Testis (tissue), 3 donors: ENCODE measurements around the gene PIEZO1. TPM values are rescaled to one million over a fixed set of nuclear protein-coding genes. Genes with fewer than 3 reads are reported as not detected.

Source experiments
- DNase-seq: peaks from one replicate; pipeline ENCODE4 v3.0.0-alpha.2; 2019
- H3K27ac ChIP-seq, 2 donors: fragments of 200-600 bp; sonication (generic); one replicate each; pipeline ENCODE4 v1.5.1; 2019
- H3K27me3 ChIP-seq: fragments of 200-600 bp; sonication (generic); one replicate; pipeline ENCODE4 v1.5.1; 2019
- H3K36me3 ChIP-seq: fragments of 200-600 bp; sonication (generic); one replicate; pipeline ENCODE4 v1.5.1; 2017; ENCODE audit warnings: low read depth; ENCODE audit errors: missing control alignments
- H3K4me1 ChIP-seq: fragments of 200-600 bp; sonication (generic); one replicate; pipeline ENCODE4 v1.5.1; 2019
- H3K4me3 ChIP-seq, 2 donors: fragments of 200-600 bp; sonication (generic); one replicate each; pipeline ENCODE4 v1.5.1; 2017 to 2019
- H3K9me3 ChIP-seq: fragments of 200-600 bp; sonication (generic); one replicate; pipeline ENCODE4 v1.5.1; 2017
- POLR2A ChIP-seq: fragments of 450-650 bp; IDR thresholded peaks from one replicate; pipeline ENCODE4 v1.6.1; 2017; ENCODE audit warnings: antibody characterized with exemption, mild to moderate bottlenecking, moderate library complexity
- WGBS, 2 donors: methylation state at CpG; one replicate each; pipeline ENCODE4 v1.1.5; 2018; 5-methylcytosine and 5-hydroxymethylcytosine counted together
- intact Hi-C: fragments of 100-400 bp; cut with DNase I; formaldehyde crosslinking; loops from one replicate; pipeline ENCODE4 v1.15.1; 2023; ENCODE audit warnings: low total_unique reads
- polyA plus RNA-seq: library from polyadenylated mRNA; stranded (reverse); fragments of 350-450 nt; fragmentation: Illumina TruSeq; extraction: RNeasy Lipid Tissue Mini Kit (QIAGEN cat#74804); gene quantifications from one replicate; pipeline ENCODE4 v1.2.3, GENCODE V29; 2014; ENCODE audit warnings: low read depth, low replicate concordance; ENCODE audit not compliant: insufficient read depth
- total RNA-seq, 2 donors: library from RNA; depleted of rRNA; stranded (reverse); fragments of >200 nt; gene quantifications; one replicate each; pipeline ENCODE4 v1.2.3, GENCODE V29; 2016
- TF ChIP-seq, protein P1 (sequence below), 3 experiments: fragments of 450-650 bp in 2 of 3; fragments of 200-600 bp in 1 of 3; sonication (generic) in 1 of 3; IDR thresholded peaks; one replicate each; pipeline ENCODE4 v1.5.1; 2016 to 2019; ENCODE audit warnings: antibody characterized with exemption in 3 of 3, mild to moderate bottlenecking in 2 of 3, moderate library complexity in 1 of 3

PIEZO1 gene
- total and polyA plus RNA-seq, 3 donors from 2014 or later: 24.2 to 44.5 (median 40.7) TPM

DNA sequence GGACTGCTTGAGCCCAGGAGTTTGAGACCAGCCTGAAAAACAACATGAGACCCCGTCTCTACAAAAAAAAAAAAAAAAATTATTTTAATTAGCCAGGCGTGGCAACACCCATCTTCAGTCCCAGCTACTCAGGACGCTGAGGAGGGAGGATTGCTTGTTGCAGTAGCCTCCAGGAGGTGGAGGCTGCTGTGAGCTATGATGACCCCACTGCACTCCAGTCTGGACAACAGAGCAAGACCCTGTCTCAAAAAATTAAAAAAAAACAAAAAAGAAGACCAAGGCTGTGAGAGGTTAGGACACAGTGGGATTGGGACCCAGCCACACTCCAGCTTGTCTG, 97.4 kb downstream of the PIEZO1 start:
- WGBS, 2 donors: 59 to 83% methylated on average over 3 of the region's 3 CpGs
- Histone ChIP-seq H3K4me3 (no peak overlapping the region), H3K27me3 (no peaks in the 10 kb centered on the region), H3K27ac (no peak overlapping the region), H3K4me1 (peaks cover 19% of the 10 kb centered on the region), H3K36me3 (no peaks in the 10 kb centered on the region), H3K9me3 (no peaks in the 10 kb centered on the region)
- no peak for DNase-seq
- intact Hi-C loops: no loop called here
- TF ChIP-seq, protein P1, sequence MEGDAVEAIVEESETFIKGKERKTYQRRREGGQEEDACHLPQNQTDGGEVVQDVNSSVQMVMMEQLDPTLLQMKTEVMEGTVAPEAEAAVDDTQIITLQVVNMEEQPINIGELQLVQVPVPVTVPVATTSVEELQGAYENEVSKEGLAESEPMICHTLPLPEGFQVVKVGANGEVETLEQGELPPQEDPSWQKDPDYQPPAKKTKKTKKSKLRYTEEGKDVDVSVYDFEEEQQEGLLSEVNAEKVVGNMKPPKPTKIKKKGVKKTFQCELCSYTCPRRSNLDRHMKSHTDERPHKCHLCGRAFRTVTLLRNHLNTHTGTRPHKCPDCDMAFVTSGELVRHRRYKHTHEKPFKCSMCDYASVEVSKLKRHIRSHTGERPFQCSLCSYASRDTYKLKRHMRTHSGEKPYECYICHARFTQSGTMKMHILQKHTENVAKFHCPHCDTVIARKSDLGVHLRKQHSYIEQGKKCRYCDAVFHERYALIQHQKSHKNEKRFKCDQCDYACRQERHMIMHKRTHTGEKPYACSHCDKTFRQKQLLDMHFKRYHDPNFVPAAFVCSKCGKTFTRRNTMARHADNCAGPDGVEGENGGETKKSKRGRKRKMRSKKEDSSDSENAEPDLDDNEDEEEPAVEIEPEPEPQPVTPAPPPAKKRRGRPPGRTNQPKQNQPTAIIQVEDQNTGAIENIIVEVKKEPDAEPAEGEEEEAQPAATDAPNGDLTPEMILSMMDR (IDR thresholded peaks at IDR 0.05): no peak
- no peak for TF ChIP-seq POLR2A

DNA sequence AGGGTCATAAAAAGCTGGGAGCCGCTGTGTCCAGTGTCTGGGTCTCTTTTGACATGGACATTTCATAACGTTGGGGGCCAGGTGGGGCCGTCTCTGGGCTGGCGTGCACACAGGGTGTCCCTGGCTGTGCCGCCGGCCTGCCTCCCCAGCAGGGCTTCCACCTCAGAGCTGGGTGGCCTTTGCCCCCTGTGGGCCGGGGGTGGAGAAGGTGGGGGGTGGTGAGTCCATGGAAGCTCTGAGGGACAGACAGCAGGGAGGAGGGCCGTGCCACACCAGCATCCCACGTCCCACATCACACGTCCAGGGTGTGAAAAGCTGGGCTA, 97.8 kb downstream of the PIEZO1 start:
- H3K9me3 ChIP-seq: no peaks in the 10 kb centered on the region
- no peaks in the 10 kb centered on the region for H3K27me3 ChIP-seq
- DNase-seq: no peak
- H3K36me3 ChIP-seq: no peaks in the 10 kb centered on the region
- WGBS, 2 donors: 51 to 60% methylated on average over 10 of the region's 10 CpGs
- no peak overlapping the region for H3K4me3 ChIP-seq
- TF ChIP-seq, protein P1 (IDR thresholded peaks at IDR 0.05): no peak
- no peak for TF ChIP-seq POLR2A
- peaks cover 19% of the 10 kb centered on the region for H3K4me1 ChIP-seq
- no peak overlapping the region for H3K27ac ChIP-seq
- intact Hi-C loops: no loop called here

DNA sequence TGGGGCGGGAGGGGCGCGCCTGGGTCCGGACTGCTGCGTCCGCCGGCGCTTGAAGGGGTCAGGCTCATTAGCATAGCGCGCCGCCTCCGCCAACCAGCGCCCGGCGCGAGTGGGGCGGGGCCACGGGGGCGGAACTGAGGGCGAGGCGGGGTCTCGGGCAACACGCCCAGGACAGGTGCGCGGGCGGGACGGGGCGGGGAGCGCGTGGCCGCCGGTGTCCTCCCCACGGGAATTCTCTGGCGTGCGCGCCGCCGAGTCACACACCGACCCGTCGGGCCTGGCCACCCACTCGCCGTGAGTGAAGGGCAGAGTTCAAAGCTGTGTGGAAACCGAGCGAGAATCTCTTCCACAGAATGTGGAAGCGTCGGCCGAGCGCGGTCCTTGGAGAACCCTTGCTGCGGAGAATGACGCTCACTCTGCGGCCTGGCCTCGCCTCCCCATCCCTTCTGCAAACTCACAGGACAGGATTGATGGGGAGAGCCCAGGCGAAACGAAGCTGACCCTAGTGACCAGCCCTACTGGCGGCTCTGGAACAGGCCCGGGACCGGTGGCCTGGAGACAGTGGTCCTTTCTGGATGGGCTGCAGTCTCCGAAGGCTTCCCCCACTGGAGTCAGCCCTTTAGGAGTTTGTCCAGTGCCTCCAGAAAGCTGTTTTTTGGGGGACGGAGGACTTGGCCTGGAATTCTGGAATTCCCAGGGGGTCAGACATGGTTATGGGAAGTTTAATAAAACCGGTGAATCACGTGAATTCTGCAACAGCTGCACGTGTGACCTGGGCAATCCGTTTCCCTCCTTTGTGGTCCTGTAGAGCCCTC, 98.4 kb downstream of the PIEZO1 start, which contains the start of gene SNAI3:
TSS of gene SNAI3 (minus strand) at position 69 of the 815 bp plus-strand sequence. CDS start 101 bp downstream, outside the sequence.
- no peaks in the 10 kb centered on the region for H3K27me3 ChIP-seq
- intact Hi-C loops: no loop called here
- no peak within 1 kb of the TSS for H3K27ac ChIP-seq
- 9 to 10% methylated on average over 13 to 27 of the region's 65 CpGs for WGBS, 2 donors
- H3K4me3 ChIP-seq: peak within 1 kb of the TSS; percentile 44 to 48
- H3K36me3 ChIP-seq: no peaks in the 10 kb centered on the region
- H3K4me1 ChIP-seq: peaks cover 19% of the 10 kb centered on the region
- H3K9me3 ChIP-seq: no peaks in the 10 kb centered on the region
- TF ChIP-seq, protein P1 (IDR thresholded peaks at IDR 0.05): no peak
- no peak for TF ChIP-seq POLR2A
- DNase-seq: peak; percentile 88

DNA sequence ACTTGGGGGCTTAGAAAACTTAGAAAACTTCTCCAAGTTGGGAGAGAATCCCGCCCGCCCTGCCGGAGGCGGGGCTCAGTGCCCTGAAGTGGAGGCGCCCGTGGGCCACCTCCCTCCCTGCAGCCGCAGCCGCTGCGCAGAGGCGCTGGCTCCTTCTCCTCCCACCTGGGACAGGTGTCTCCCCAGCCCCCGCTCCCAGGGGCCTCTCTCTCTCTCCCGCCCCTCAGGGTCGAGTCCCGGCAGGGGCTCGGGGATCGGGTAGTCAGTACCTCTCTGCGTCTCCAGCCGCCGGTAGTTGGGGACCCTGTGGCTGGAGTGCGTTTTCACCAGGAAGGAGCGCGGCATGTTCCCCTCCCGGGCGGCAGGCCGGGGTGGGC, 99.0 kb downstream of the PIEZO1 start:
- Histone ChIP-seq H3K9me3 (no peaks in the 10 kb centered on the region), H3K27ac (no peak overlapping the region), H3K36me3 (no peaks in the 10 kb centered on the region), H3K4me1 (peaks cover 19% of the 10 kb centered on the region), H3K4me3 (peak overlapping the region; percentile 44 to 48), H3K27me3 (no peaks in the 10 kb centered on the region)
- intact Hi-C loops: no loop called here
- 0 to 1% methylated on average over 6 to 25 of the region's 25 CpGs for WGBS, 2 donors
- TF ChIP-seq, protein P1 (IDR thresholded peaks at IDR 0.05): no peak
- TF ChIP-seq POLR2A: no peak
- DNase-seq: no peak
